ENCODE measurements around the gene TUBB1.
A peak's percentile ranks its signal among the peaks of the same experiment; 100 is the strongest.
"Not testable (repeated sequence)": the region's sequence is repeated elsewhere in the genome, so short reads cannot be mapped to it uniquely, and the experiment has no call there.

The TUBB1 gene

GRCh38 chr20:59019217-59019616 lies at the start of gene TUBB1:
TSS of gene TUBB1 (plus strand) at chr20:59019429. CDS start at chr20:59019523, 94 bp downstream.
- no peak for DNase-seq (ENCODE audit: low read depth)

GRCh38 chr20:58969439-58969838 lies 49.8 kb upstream of the TUBB1 start:
- no peak for DNase-seq (ENCODE audit: low read depth)

- no peak for DNase-seq (ENCODE audit: low read depth)
Measured at GRCh38 chr20:58970146-58970545, 49.1 kb upstream of the TUBB1 start.

GRCh38 chr20:58971429-58971828 lies 47.8 kb upstream of the TUBB1 start:
- no peak for DNase-seq (ENCODE audit: low read depth)

- no peak for DNase-seq (ENCODE audit: low read depth)
Measured at GRCh38 chr20:58973179-58973578, 46.0 kb upstream of the TUBB1 start.

- DNase-seq (ENCODE audit: low read depth) = no peak
Measured at GRCh38 chr20:58973866-58974265, 45.4 kb upstream of the TUBB1 start.

- DNase-seq (ENCODE audit: low read depth) = no peak
Measured at GRCh38 chr20:58975353-58975752, 43.9 kb upstream of the TUBB1 start.

GRCh38 chr20:58976061-58976730 lies 43.0 kb upstream of the TUBB1 start:
- DNase-seq (ENCODE audit: low read depth) = no peak

- no peak for DNase-seq (ENCODE audit: low read depth)
Measured at GRCh38 chr20:58978351-58979190, 40.7 kb upstream of the TUBB1 start.

GRCh38 chr20:58980711-58981627 lies 38.3 kb upstream of the TUBB1 start, which contains the start of gene NELFCD:
TSS of gene NELFCD (plus strand) at chr20:58981256. CDS start at chr20:58981310, 54 bp downstream.
- DNase-seq (ENCODE audit: low read depth) = peak; percentile 88

- DNase-seq (ENCODE audit: low read depth) = no peak
Measured at GRCh38 chr20:58981628-58982364, 37.4 kb upstream of the TUBB1 start.

GRCh38 chr20:58982406-58983114 lies 36.7 kb upstream of the TUBB1 start:
- no peak for DNase-seq (ENCODE audit: low read depth)

- not testable (repeated sequence) for DNase-seq (ENCODE audit: low read depth)
Measured at GRCh38 chr20:58983115-58983468, 36.1 kb upstream of the TUBB1 start.

GRCh38 chr20:58984691-58985090 lies 34.5 kb upstream of the TUBB1 start:
- DNase-seq (ENCODE audit: low read depth) = no peak

GRCh38 chr20:58985656-58986055 lies 33.6 kb upstream of the TUBB1 start:
- DNase-seq (ENCODE audit: low read depth) = no peak

- no peak for DNase-seq (ENCODE audit: low read depth)
Measured at GRCh38 chr20:58986286-58986967, 32.8 kb upstream of the TUBB1 start.

GRCh38 chr20:58986968-58987517 lies 32.2 kb upstream of the TUBB1 start:
- DNase-seq (ENCODE audit: low read depth) = no peak

- no peak for DNase-seq (ENCODE audit: low read depth)
Measured at GRCh38 chr20:58987790-58988564, 31.3 kb upstream of the TUBB1 start.

GRCh38 chr20:58988565-58988882 lies 30.7 kb upstream of the TUBB1 start:
- no peak for DNase-seq (ENCODE audit: low read depth)

All from stimulated activated CD8-positive, alpha-beta memory T cell treated with anti-CD3 and anti-CD28 coated beads, Interleukin-15, amount 100 ng/mL, for 24 hours (primary cell).